GM10266 (cell line): ENCODE results near the gene WDR5.

Experiments used
- DNase-seq: peaks from one replicate; pipeline ENCODE4 v3.0.0; 2012; ENCODE audit errors: extremely low spot score
- CTCF ChIP-seq: IDR thresholded peaks from 2 replicates; pipeline ENCODE4 v1.5.1; 2012; ENCODE audit warnings: mild to moderate bottlenecking, low read depth; ENCODE audit not compliant: control insufficient read depth, insufficient read depth; ENCODE audit errors: missing control alignments

Gene WDR5

GRCh38 chr9:134206311-134207300 lies 70.7 kb downstream of the WDR5 start:
- peak; percentile 9 for TF ChIP-seq CTCF
- DNase-seq = peak; percentile 66

GRCh38 chr9:134208310-134208841 lies 72.5 kb downstream of the WDR5 start:
- no peak for DNase-seq
- TF ChIP-seq CTCF = no peak

- DNase-seq = no peak
- no peak for TF ChIP-seq CTCF
Measured at GRCh38 chr9:134208981-134209725, 73.3 kb downstream of the WDR5 start.
